Adipocyte (in vitro differentiated cells): ENCODE results near the gene SDHAF1.
"Not testable (repeated sequence)": the region's sequence is repeated elsewhere in the genome, so short reads cannot be mapped to it uniquely, and the experiment has no call there.

Experiments
- DNase-seq: peaks from one replicate; pipeline ENCODE4 v3.0.0-alpha.2; 2015; ENCODE audit warnings: low read depth
- H3K27me3 ChIP-seq: replicated peaks from 2 replicates; pipeline ENCODE4 v1.7.0; 2013; ENCODE audit warnings: mild to moderate bottlenecking, low read length, moderate library complexity; ENCODE audit not compliant: control insufficient read depth, insufficient read depth
- H3K36me3 ChIP-seq: 2 replicates; pipeline ENCODE4 v1.7.0; 2013; ENCODE audit warnings: low read length, mild to moderate bottlenecking, moderate library complexity; ENCODE audit not compliant: control insufficient read depth, insufficient read depth, severe bottlenecking
- H3K4me1 ChIP-seq: 2 replicates; pipeline ENCODE4 v1.7.0; 2013; ENCODE audit warnings: mild to moderate bottlenecking, low read length, moderate library complexity; ENCODE audit not compliant: control insufficient read depth, insufficient read depth
- H3K4me3 ChIP-seq: 2 replicates; pipeline ENCODE4 v1.7.0; 2013; ENCODE audit warnings: mild to moderate bottlenecking, low read length, moderate library complexity
- H3K9ac ChIP-seq: 2 replicates; pipeline ENCODE4 v1.7.0; 2013; ENCODE audit warnings: mild to moderate bottlenecking, low read length, moderate library complexity
- H3K9me3 ChIP-seq: 2 replicates; pipeline ENCODE4 v1.7.0; 2013; ENCODE audit warnings: mild to moderate bottlenecking, low read length, moderate library complexity; ENCODE audit not compliant: control insufficient read depth

SDHAF1 gene

GRCh38 chr19:35995048-35995993 is at the start of gene SDHAF1:
Gene SDHAF1 (plus strand): TSS chr19:35995188. CDS start chr19:35995275, 87 bp downstream.
- Histone ChIP-seq H3K9ac (peak within 1 kb of the TSS; percentile 91), H3K27me3 (no peaks in the 10 kb centered on the region)

GRCh38 chr19:35946203-35946602 is 48.8 kb upstream of the SDHAF1 start:
- Histone ChIP-seq H3K4me3 (no peak overlapping the region), H3K4me1 (no peaks in the 10 kb centered on the region), H3K9ac (no peak overlapping the region), H3K9me3 (no peaks in the 10 kb centered on the region), H3K27me3 (peaks cover 5% of the 10 kb centered on the region), H3K36me3 (no peaks in the 10 kb centered on the region)
- DNase-seq, result no peak

More at GRCh38 chr19:35995048-35995993, at the start of gene SDHAF1:
- peak; percentile 97 for DNase-seq
- Histone ChIP-seq H3K36me3 (peaks cover 5% of the 10 kb centered on the region), H3K4me1 (peaks cover 31% of the 10 kb centered on the region), H3K9me3 (no peaks in the 10 kb centered on the region), H3K4me3 (peak within 1 kb of the TSS; percentile 93)

GRCh38 chr19:35949131-35949530 is 45.9 kb upstream of the SDHAF1 start:
- no peak for DNase-seq
- Histone ChIP-seq H3K9ac (no peak overlapping the region), H3K9me3 (no peaks in the 10 kb centered on the region), H3K4me3 (no peak overlapping the region), H3K36me3 (no peaks in the 10 kb centered on the region), H3K4me1 (no peaks in the 10 kb centered on the region), H3K27me3 (peaks cover 8% of the 10 kb centered on the region)

GRCh38 chr19:35955881-35956634 is 38.9 kb upstream of the SDHAF1 start:
- no peak overlapping the region for H3K4me3 ChIP-seq
- peaks cover 44% of the 10 kb centered on the region for H3K27me3 ChIP-seq
- no peak for DNase-seq
- no peaks in the 10 kb centered on the region for H3K36me3 ChIP-seq
- no peaks in the 10 kb centered on the region for H3K9me3 ChIP-seq
- H3K9ac ChIP-seq, result no peak overlapping the region
- H3K4me1 ChIP-seq, result peaks cover 5% of the 10 kb centered on the region

- peaks cover 44% of the 10 kb centered on the region for H3K27me3 ChIP-seq
- DNase-seq, H3K4me3 ChIP-seq, H3K9ac ChIP-seq, H3K9me3 ChIP-seq, H3K4me1 ChIP-seq, H3K36me3 ChIP-seq: not testable (repeated sequence)
These were observed 37.6 kb upstream of the SDHAF1 start for GRCh38 chr19:35957411-35957810.

- H3K27me3 ChIP-seq, result peaks cover 44% of the 10 kb centered on the region
- H3K9ac ChIP-seq, result no peak overlapping the region
- peaks cover 5% of the 10 kb centered on the region for H3K4me1 ChIP-seq
- no peak overlapping the region for H3K4me3 ChIP-seq
- no peaks in the 10 kb centered on the region for H3K9me3 ChIP-seq
- no peaks in the 10 kb centered on the region for H3K36me3 ChIP-seq
- no peak for DNase-seq
These were observed 36.3 kb upstream of the SDHAF1 start for GRCh38 chr19:35958660-35959039.

- Histone ChIP-seq H3K9ac (no peak overlapping the region), H3K4me1 (peaks cover 5% of the 10 kb centered on the region), H3K9me3 (no peaks in the 10 kb centered on the region), H3K4me3 (no peak overlapping the region), H3K27me3 (peaks cover 44% of the 10 kb centered on the region), H3K36me3 (no peaks in the 10 kb centered on the region)
- peak; percentile 51 for DNase-seq
These were observed 35.7 kb upstream of the SDHAF1 start for GRCh38 chr19:35959040-35959967.

GRCh38 chr19:35959968-35960320 is 35.0 kb upstream of the SDHAF1 start:
- Histone ChIP-seq H3K36me3 (no peaks in the 10 kb centered on the region), H3K9me3 (no peaks in the 10 kb centered on the region), H3K4me1 (peaks cover 5% of the 10 kb centered on the region), H3K4me3 (no peak overlapping the region), H3K27me3 (peaks cover 44% of the 10 kb centered on the region), H3K9ac (no peak overlapping the region)
- no peak for DNase-seq

GRCh38 chr19:35960432-35960972 is 34.5 kb upstream of the SDHAF1 start:
- H3K27me3 ChIP-seq, result peaks cover 44% of the 10 kb centered on the region
- no peak for DNase-seq
- no peak overlapping the region for H3K9ac ChIP-seq
- no peaks in the 10 kb centered on the region for H3K36me3 ChIP-seq
- no peak overlapping the region for H3K4me3 ChIP-seq
- peaks cover 5% of the 10 kb centered on the region for H3K4me1 ChIP-seq
- H3K9me3 ChIP-seq, result no peaks in the 10 kb centered on the region

- Histone ChIP-seq H3K9me3 (no peaks in the 10 kb centered on the region), H3K36me3 (no peaks in the 10 kb centered on the region), H3K4me3 (no peak overlapping the region), H3K4me1 (peaks cover 5% of the 10 kb centered on the region), H3K9ac (no peak overlapping the region), H3K27me3 (peaks cover 33% of the 10 kb centered on the region)
- peak; percentile 53 for DNase-seq
These were observed 31.5 kb upstream of the SDHAF1 start for GRCh38 chr19:35963514-35963913.
